ENCODE measurements around the gene ECT2.
"Not testable (repeated sequence)": the region's sequence is repeated elsewhere in the genome, so short reads cannot be mapped to it uniquely, and the experiment has no call there.

DNA sequence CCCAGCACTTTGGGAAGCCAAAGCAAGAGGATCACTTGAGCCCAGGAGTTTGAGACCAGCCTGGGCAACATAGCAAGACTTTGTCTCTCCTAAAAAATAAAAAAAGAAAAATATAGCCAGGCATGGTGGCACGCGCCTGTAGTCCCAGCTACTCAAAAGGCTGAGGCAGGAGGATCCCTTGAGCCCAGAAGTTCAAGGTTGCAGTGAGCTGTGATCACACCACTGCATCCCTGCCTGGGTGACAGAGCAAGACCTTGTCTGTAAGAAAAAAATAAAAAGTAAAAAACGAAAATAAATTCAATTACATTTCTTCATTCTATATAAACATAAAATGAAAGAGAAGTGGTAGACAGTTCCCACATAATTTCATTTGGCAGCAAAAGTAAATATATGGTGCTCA is 47.8 kb upstream of the ECT2 start:
- TF ChIP-seq SPI1 (IDR thresholded peaks at IDR 0.05; ENCODE audit: borderline replicate concordance, low read depth); GABPA (IDR thresholded peaks at IDR 0.05; ENCODE audit: low read depth); POLR2AphosphoS5 (IDR thresholded peaks at IDR 0.05; ENCODE audit: low read depth); REST (IDR thresholded peaks at IDR 0.05; ENCODE audit: insufficient replicate concordance, low read depth): not testable (repeated sequence)
- TF ChIP-seq, protein P1, sequence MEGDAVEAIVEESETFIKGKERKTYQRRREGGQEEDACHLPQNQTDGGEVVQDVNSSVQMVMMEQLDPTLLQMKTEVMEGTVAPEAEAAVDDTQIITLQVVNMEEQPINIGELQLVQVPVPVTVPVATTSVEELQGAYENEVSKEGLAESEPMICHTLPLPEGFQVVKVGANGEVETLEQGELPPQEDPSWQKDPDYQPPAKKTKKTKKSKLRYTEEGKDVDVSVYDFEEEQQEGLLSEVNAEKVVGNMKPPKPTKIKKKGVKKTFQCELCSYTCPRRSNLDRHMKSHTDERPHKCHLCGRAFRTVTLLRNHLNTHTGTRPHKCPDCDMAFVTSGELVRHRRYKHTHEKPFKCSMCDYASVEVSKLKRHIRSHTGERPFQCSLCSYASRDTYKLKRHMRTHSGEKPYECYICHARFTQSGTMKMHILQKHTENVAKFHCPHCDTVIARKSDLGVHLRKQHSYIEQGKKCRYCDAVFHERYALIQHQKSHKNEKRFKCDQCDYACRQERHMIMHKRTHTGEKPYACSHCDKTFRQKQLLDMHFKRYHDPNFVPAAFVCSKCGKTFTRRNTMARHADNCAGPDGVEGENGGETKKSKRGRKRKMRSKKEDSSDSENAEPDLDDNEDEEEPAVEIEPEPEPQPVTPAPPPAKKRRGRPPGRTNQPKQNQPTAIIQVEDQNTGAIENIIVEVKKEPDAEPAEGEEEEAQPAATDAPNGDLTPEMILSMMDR (IDR thresholded peaks at IDR 0.05; ENCODE audit: insufficient read depth, low read length): not testable (repeated sequence)
